OCI-LY3 (cell line): ENCODE measurements around the gene USP17L19.
"Not testable (repeated sequence)": the region's sequence is repeated elsewhere in the genome, so short reads cannot be mapped to it uniquely, and the experiment has no call there.

ENCODE experiments used
- H2AFZ ChIP-seq: fragments of 200-600, 300-600 bp; shearing (Covaris generic); 2 replicates; pipeline ENCODE4 v1.6.0; 2014; ENCODE audit warnings: antibody characterized with exemption, low read depth, low read length
- H3K27ac ChIP-seq: fragments of 200-600, 300-600 bp; sonication (generic); 2 replicates; pipeline ENCODE4 v1.5.1; 2014; ENCODE audit warnings: mild to moderate bottlenecking, low read length, moderate library complexity, mixed read lengths
- H3K27me3 ChIP-seq: fragments of 200-600, 300-600 bp; sonication (generic); 2 replicates; pipeline ENCODE4 v1.6.1; 2014; ENCODE audit warnings: low read depth, low read length, mixed read lengths
- H3K36me3 ChIP-seq: fragments of 200-600, 300-600 bp; sonication (generic); replicated peaks from 2 replicates; pipeline ENCODE3; 2014; ENCODE audit warnings: low read depth, low read length, mixed read lengths
- H3K4me1 ChIP-seq: fragments of 300-600, 200-600 bp; sonication (generic); 2 replicates; pipeline ENCODE4 v1.6.1; 2014; ENCODE audit warnings: low read length, mixed read lengths
- H3K4me2 ChIP-seq: fragments of 200-600, 300-600 bp; sonication (generic); 2 replicates; pipeline ENCODE4 v1.6.1; 2014; ENCODE audit warnings: low read length, mixed read lengths
- H3K4me3 ChIP-seq: fragments of 300-600, 200-600 bp; sonication (generic); 2 replicates; pipeline ENCODE4 v1.5.1; 2014; ENCODE audit warnings: antibody characterized with exemption, mild to moderate bottlenecking, low read length, moderate library complexity
- H3K79me2 ChIP-seq: fragments of 300-600, 200-600 bp; shearing (Covaris generic); 2 replicates; pipeline ENCODE4 v1.6.1; 2014; ENCODE audit warnings: mild to moderate bottlenecking, low read length, mixed read lengths
- H3K9ac ChIP-seq: fragments of 300-600, 200-600 bp; shearing (Covaris generic); 2 replicates; pipeline ENCODE4 v1.6.0; 2014; ENCODE audit warnings: mild to moderate bottlenecking, low read length, moderate library complexity
- H3K9me3 ChIP-seq: fragments of 200-600, 300-600 bp; shearing (Covaris generic); 2 replicates; pipeline ENCODE4 v1.6.1; 2014; ENCODE audit warnings: low read length, mixed read lengths; ENCODE audit not compliant: insufficient read depth
- H4K20me1 ChIP-seq: fragments of 200-600, 300-600 bp; sonication (generic); 2 replicates; pipeline ENCODE4 v1.6.1; 2016; ENCODE audit warnings: low read length, mixed read lengths; ENCODE audit not compliant: insufficient read depth

The USP17L19 gene

DNA sequence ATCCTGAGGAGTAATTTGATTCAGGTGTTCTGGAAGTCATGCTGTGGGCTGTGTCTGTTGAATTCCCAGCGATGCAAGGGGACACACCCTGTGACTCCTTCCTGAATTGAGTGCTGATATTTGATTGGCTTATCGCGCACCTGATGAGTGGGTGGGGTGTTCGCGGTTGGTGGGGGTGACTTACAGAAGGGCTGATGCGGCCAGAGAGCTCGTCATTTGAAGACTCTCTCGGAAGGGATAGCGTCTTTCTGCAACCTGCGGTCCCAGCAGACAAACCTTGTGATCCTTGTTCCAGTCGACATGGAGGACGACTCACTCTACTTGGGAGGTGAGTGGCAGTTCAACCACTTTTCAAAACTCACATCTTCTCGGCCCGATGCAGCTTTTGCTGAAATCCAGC lies 9.6 kb upstream of the USP17L19 start, which contains the start of gene USP17L17:
Gene USP17L17 (plus strand): TSS at position 301 of the 400 bp plus-strand sequence. CDS start 0 bp downstream, at position 301.
- H3K9me3 ChIP-seq, H3K4me1 ChIP-seq, H3K4me3 ChIP-seq, H3K9ac ChIP-seq, H3K79me2 ChIP-seq, H3K27ac ChIP-seq, H4K20me1 ChIP-seq, H2AFZ ChIP-seq, H3K36me3 ChIP-seq, H3K4me2 ChIP-seq, H3K27me3 ChIP-seq: not testable (repeated sequence)

DNA sequence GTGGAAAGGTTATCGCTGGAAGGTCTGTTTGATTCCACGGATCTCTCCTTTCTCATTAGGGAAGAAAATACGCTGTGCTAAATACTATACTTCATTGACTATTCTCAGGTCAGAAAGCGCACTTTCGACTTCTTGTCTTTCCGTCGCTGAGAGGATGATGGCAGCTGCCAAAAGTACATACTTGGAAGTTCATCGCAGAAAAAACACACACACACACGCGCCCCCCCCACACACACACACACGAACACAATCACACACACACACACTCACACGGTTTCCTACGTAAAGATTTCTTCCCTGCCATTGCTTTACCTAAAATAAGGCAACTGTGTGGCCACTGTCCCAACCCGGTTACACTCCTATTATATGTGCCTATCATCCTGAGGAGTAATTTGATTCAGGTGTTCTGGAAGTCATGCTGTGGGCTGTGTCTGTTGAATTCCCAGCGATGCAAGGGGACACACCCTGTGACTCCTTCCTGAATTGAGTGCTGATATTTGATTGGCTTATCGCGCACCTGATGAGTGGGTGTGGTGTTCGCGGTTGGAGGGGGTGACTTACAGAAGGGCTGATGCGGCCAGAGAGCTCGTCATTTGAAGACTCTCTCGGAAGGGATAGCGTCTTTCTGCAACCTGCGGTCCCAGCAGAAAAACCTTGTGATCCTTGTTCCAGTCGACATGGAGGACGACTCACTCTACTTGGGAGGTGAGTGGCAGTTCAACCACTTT lies 5.1 kb upstream of the USP17L19 start, which contains the start of gene USP17L18:
Gene USP17L18 (plus strand): TSS at position 678 of the 728 bp plus-strand sequence. CDS start 0 bp downstream, at position 678.
- H3K4me3 ChIP-seq, H3K4me2 ChIP-seq, H3K79me2 ChIP-seq, H3K9me3 ChIP-seq, H4K20me1 ChIP-seq, H3K27ac ChIP-seq, H3K4me1 ChIP-seq, H3K27me3 ChIP-seq, H2AFZ ChIP-seq, H3K36me3 ChIP-seq, H3K9ac ChIP-seq: not testable (repeated sequence)

- H3K27ac ChIP-seq, result not testable (repeated sequence)
These were observed 4.6 kb downstream of the USP17L19 start, which contains the start of gene USP17L20 for GRCh38 chr4:9257824-9258223. TSS of gene USP17L20 (plus strand) at chr4:9258124. CDS start at chr4:9258124, 0 bp downstream.

DNA sequence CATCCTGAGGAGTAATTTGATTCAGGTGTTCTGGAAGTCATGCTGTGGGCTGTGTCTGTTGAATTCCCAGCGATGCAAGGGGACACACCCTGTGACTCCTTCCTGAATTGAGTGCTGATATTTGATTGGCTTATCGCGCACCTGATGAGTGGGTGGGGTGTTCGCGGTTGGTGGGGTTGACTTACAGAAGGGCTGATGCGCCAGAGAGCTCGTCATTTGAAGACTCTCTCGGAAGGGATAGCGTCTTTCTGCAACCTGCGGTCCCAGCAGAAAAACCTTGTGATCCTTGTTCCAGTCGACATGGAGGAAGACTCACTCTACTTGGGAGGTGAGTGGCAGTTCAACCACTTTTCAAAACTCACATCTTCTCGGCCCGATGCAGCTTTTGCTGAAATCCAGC lies 9.4 kb downstream of the USP17L19 start, which contains the start of gene USP17L21:
Gene USP17L21 (plus strand): TSS at position 301 of the 400 bp plus-strand sequence. CDS start 0 bp downstream, at position 301.
- H3K4me2 ChIP-seq, H2AFZ ChIP-seq, H3K27me3 ChIP-seq, H3K4me3 ChIP-seq, H3K9ac ChIP-seq, H4K20me1 ChIP-seq, H3K9me3 ChIP-seq, H3K36me3 ChIP-seq, H3K27ac ChIP-seq, H3K4me1 ChIP-seq, H3K79me2 ChIP-seq: not testable (repeated sequence)

More at GRCh38 chr4:9257824-9258223, 4.6 kb downstream of the USP17L19 start, which contains the start of gene USP17L20:
- H3K9me3 ChIP-seq, H3K36me3 ChIP-seq, H4K20me1 ChIP-seq, H3K9ac ChIP-seq, H3K27me3 ChIP-seq, H3K4me2 ChIP-seq, H3K4me3 ChIP-seq, H3K79me2 ChIP-seq, H3K4me1 ChIP-seq, H2AFZ ChIP-seq: not testable (repeated sequence)

DNA sequence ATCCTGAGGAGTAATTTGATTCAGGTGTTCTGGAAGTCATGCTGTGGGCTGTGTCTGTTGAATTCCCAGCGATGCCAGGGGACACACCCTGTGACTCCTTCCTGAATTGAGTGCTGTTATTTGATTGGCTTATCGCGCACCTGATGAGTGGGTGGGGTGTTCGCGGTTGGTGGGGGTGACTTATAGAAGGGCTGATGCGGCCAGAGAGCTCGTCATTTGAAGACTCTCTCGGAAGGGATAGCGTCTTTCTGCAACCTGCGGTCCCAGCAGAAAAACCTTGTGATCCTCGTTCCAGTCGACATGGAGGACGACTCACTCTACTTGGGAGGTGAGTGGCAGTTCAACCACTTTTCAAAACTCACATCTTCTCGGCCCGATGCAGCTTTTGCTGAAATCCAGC lies 14.1 kb downstream of the USP17L19 start, which contains the start of gene USP17L22:
Gene USP17L22 (plus strand): TSS at position 301 of the 400 bp plus-strand sequence. CDS start 0 bp downstream, at position 301.
- not testable (repeated sequence) for H3K27ac ChIP-seq, H3K9me3 ChIP-seq

GRCh38 chr4:9271719-9272118 lies 18.5 kb downstream of the USP17L19 start:
- H2AFZ ChIP-seq, H3K79me2 ChIP-seq, H4K20me1 ChIP-seq, H3K36me3 ChIP-seq, H3K4me1 ChIP-seq, H3K27me3 ChIP-seq, H3K9ac ChIP-seq, H3K4me3 ChIP-seq, H3K27ac ChIP-seq, H3K4me2 ChIP-seq, H3K9me3 ChIP-seq: not testable (repeated sequence)

More for the DNA sequence above, 14.1 kb downstream of the USP17L19 start, which contains the start of gene USP17L22:
- not testable (repeated sequence) for H3K4me2 ChIP-seq, H3K4me3 ChIP-seq, H3K79me2 ChIP-seq, H3K36me3 ChIP-seq, H3K27me3 ChIP-seq, H2AFZ ChIP-seq, H3K9ac ChIP-seq, H4K20me1 ChIP-seq, H3K4me1 ChIP-seq
